ENCODE measurements around the gene MSANTD4.
A peak's percentile ranks its signal among the peaks of the same experiment; 100 is the strongest.
"Not testable (repeated sequence)": the region's sequence is repeated elsewhere in the genome, so short reads cannot be mapped to it uniquely, and the experiment has no call there.

MSANTD4 gene

DNA sequence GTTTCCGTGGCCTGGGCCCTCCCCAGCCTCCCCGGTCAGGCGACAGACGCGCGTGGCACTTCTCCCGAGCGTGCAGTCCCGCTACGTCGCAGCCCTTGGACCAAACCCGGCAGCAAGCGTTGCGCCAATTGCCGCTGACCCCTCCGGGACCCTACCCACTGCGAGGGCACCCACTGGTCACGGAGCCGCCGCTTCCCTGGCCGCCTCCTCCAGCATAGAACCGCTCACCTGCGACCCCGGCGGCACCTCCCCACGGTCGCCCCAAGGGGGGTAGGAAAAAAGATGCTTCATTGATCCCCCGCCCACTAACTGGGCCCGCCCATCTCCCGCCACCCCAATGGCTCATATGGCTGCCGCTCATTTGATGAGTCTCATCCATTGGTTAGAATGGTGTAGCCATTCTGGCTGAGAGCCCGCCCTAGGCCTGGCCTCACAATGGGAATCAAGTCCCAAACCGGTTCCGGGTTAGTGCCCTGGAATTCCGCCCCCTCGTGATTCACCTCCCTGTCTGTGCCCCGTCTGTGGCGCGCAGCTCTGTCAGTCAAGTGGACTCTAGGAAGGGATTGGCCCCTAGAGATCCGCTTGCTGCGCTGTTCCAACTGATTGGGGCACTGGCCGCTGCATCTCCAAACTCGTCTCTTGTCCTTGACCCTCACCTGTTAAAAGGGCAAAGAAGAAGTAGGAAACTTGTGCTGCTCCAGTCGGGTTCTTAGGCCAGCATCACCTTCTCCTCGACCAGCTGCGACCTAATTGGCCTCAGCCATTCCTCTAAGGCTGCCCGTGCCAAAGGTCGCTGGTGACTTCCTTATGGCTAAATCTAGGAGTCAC is at the start of gene MSANTD4:
TSS of gene MSANTD4 (minus strand) at position 274 of the 828 bp plus-strand sequence. CDS start 11,323 bp downstream, outside the sequence.
- peak; percentile 100 for DNase-seq (ENCODE audit: low read depth)

DNA sequence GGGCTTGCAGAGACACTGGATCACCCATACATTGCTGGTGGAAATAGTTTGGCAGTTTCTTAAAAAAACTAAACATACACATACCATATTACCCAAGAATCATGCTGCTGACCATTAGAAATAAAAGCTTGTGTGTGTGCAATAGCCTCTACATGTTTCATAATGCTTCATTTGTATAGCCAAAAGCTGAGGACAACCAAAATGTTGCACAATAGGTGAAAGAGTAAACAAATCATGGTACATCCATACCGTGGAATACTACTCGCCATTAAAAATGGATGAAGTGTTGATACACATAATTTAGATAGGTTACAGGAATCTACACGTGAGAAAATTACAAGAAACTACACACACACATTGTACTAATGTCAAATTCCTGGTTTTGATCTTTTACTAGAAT is 48.6 kb upstream of the MSANTD4 start:
- DNase-seq (ENCODE audit: low read depth) = no peak

DNA sequence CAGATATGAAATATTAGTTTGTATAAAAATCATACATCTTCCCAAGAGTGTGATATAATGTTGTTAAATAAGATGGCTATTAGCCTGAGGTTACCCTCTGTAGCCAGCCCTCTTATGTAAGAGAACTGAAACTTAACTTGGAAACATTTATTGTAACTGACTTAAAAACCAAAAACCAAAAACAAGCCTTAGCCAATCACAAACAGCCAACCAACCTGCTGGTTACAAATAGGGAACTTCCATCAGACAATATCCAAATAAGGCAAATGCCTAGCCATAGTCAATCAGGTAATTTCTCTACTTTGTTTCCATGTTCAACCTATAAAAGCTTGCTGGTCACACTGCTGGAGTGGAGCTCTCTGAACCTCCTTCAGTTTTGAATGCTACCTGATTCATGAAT is 41.0 kb upstream of the MSANTD4 start:
- DNase-seq (ENCODE audit: low read depth) = no peak

DNA sequence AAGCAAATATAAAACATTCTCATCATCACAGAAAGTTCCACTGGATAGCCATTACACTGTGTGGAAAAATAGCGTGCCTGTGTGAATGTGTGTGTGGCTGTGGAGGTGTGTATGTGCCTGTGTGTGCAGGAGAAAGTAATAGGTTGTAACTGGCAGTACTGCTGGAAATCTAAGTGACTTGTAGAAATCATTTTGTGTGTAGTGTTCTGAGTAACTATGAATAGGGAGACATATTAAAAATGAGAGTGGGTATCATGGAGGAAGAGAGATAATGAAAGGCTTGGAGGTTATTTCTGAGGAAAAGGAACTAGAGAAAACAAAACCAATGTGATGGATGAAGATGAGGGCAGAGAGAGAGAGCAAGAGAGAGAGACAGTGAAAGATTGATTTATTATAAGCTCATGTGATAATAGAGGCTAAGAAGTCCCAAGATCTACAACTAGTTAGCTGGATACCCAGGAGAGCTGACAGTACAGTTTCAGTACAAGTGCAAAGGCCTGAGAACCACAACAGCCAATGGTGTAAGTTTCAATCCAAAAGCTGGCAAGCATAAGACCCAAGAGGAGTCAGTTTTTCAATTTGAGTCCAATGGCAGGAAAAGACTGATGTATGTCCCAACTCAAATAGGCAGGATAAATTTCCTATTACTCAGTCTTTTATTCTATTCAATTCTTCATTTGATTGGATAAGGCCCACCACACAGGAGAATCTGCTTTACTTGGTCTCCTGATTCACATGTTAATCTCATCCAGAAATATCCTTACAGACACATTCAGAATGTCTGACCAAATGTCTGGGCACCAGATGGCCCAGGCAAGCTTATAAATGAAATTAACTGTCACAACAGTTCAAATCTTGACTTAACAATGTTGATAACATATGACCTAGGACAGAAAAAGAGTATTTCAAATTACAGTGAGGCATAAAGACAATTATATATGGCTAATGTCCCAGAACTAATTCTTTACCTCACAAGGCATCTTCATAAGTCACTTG is 40.2 kb upstream of the MSANTD4 start:
- no peak for DNase-seq (ENCODE audit: low read depth)

DNA sequence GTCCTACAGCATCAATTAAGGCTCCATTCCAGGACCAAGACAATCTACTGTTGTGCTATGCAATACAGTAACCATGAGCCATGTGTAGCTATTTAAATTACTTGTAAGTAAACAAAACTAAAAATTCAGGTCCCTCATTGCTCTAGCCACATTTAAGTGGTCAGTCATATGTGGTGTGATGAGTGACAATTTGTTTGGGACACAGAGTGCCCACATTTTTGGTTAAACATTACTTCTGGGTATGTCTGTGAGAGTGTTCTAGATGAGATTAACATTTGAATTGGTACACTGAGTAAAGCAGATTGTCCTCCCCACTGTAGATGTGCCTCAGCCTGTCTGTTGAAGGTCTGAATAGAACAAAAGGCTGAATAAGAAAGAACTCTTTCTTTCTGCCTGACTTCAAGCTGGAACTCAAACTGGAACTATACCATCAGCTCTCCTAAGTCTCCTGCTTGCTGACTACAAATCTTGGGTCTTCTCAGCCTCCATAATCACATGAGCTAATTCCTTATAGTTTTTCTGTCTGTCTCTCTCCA is 39.3 kb upstream of the MSANTD4 start:
- no peak for DNase-seq (ENCODE audit: low read depth)

DNA sequence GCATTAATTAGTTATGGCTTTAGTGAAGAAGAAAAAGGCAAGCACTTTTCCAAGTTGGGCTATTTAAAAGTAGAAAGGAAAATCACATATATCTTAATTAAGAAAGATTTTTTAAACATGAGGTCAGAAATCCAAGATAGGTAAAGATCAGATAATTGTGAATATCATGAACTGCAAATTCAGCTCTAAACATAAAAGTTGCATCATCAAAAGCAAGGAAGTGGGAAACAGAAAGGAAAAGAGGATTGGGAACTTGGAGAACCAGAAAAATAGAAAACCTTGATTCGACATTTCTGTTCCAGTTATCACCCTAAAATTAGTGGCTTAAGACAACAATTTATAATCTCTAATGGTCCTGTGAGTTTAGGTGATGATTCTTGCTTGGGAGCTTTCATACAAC is 37.6 kb upstream of the MSANTD4 start:
- no peak for DNase-seq (ENCODE audit: low read depth)

DNA sequence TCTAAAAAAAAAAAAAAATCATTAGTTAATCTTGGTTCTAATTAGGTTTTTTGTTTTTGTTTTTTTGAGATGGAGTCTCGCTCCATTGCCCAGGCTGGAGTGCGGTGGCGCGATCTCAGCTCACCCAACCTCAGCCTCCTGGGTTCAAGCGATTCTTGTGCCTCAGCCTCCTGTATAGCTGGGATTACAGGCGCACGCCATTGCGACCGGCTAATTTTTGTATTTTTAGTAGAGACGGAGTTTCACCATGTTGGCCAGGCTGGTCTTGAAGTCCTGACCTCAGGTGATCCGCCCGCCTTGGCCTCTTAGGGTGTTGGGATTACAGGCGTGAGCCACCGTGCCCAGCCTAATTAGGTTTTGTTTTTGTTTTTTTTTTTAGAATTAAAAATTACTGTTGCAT is 36.3 kb upstream of the MSANTD4 start:
- not testable (repeated sequence) for DNase-seq (ENCODE audit: low read depth)

DNA sequence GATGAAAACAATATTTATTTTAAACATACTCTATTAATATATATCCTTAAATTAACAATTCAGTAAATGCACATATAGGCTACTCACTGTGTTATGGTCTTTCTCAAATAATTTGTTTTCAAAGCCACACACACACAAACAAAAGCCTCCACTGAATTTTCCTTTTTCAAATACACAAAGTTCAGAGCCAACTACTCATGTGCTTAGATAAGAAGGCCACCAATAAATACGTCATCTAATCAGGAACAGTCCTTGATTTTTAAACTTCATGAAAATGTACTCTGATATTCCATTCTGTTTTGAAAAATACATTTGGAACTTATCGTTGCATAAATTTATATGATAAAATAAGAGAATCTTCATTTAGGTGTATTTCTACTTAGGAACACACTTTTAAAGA is 29.1 kb upstream of the MSANTD4 start:
- DNase-seq (ENCODE audit: low read depth) = no peak

DNA sequence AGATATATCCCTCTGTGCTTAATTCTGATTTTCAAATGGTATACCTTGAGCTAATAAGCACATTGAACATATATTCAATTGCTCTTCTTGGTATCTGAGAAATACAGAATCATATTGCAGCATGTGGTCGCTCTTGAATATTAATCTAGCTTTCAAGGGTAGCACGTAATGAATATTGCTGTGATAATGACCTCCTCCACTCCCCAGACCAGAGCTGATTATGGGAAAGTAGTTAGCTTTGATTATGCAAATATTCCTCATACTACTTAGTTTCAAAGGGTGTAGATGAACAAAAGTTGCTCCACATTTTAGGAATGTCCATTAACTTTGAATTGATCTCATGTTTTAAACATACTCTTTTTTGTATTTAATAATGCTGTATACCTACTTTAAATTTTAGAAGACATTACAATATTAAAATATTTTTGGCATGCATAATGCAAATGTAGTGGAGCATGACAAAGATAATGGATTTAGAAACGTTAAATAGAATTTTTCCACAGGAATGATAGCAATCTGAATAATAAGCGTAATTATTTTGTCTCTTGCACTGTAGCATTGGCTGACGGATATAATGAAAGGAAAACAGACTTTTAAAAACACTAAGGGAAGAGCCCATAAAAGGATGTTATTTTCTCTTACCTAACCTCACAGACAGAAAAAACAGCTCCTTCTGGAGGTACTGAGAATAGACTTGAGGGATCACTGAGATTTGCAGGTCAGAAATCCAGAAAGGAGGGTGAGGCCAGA is 27.9 kb upstream of the MSANTD4 start:
- no peak for DNase-seq (ENCODE audit: low read depth)

DNA sequence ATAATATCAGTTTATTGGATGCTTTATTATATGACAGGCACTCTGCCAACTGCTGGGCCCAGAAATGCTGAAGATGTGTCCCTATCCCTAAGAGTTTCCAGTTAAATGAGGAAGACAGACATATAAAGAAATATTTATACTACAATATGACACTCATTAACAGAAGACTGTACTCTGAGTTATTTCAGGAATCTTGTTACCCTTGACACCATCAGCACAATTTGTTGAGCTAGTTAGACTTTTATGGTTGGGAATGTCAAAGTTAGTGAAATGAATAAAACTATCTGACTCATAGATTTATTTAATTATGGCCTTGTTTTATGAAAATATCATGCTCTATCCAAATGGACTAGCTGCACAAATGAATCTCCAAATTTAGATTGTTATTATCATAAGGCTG is 25.6 kb upstream of the MSANTD4 start:
- DNase-seq (ENCODE audit: low read depth) = no peak

DNA sequence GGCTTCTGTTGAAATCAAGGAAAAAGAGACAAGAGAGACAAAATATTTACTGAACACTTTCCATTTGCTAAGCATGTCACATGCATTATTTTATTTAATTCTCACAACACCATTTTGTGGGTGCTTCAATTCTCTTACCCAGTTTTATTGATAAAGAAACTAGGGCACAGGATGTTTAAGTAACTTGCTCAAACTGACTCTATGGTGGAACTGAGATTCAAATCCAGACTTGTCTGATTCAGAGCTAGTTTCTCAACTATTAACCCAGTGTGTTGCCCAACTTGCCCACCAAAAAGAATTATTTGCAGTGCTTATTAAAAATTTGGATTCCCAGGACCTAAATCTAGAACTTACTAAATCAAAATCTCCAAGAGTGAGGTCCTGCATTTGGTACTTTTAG is 21.5 kb upstream of the MSANTD4 start:
- DNase-seq (ENCODE audit: low read depth) = no peak

DNA sequence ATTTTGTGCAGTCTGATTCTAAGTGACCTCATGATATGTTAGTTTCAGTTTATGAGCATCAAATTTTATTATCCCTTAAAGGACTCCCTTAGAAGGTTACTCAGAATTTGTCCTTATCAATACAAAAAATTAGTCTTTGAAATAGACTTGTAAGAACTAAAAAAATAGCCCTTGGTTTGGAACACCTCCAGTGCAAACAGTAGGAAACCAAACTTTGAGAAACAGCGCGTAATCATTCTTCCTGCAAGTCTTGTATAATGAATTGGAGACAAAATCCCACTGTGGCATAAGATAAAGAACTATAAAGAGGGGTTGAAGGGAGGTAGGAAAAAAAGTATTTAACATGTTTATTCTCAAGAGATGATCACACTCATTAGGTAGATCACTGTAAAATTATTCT is 10.8 kb upstream of the MSANTD4 start:
- no peak for DNase-seq (ENCODE audit: low read depth)

DNA sequence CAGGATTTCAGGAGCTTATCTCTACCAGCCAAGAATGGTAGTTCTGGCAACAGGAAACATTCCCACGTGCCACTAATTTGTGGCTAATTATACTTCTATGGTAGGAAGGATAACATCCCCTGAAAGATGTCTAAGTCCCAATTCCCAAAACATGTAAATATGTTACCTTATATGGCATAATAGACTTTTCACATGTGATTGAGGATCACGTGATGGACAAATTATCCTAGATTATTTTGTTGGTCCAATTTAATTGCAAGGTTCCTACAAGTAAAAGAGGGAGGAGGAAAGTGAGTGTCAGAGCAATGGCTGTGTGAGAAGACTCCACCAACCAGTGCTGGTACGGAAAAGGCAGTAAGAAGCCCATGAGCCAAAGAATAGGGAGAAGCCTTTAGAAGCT is 9.9 kb upstream of the MSANTD4 start:
- DNase-seq (ENCODE audit: low read depth) = no peak

DNA sequence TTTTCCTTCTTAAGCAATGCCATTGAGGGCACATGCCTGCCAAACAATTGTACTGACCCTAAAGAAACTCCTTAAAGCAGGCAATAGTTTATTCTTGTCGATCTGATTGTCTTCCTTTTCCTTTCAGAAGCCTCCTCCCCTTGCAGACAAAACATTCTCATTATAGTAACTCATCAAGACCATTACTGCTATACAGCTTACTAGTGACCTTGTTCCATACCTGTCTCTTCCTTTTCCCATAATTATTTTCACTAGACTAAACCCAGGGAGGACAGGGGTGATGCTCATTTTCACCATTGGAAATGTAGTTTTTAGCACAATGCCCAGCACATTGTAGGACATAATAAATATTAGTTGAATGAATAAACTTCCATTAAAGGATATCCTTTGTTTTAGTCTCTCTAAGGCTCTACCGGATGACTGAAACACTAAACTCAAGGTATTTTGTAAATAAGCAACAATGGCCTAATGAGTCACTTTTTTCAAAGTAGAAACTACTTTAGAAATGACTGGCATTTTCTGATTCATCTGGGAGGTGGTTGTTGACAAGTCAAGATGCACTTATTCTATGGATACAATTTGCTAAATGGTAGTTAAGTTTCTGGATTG is 9.3 kb upstream of the MSANTD4 start:
- DNase-seq (ENCODE audit: low read depth) = no peak

DNA sequence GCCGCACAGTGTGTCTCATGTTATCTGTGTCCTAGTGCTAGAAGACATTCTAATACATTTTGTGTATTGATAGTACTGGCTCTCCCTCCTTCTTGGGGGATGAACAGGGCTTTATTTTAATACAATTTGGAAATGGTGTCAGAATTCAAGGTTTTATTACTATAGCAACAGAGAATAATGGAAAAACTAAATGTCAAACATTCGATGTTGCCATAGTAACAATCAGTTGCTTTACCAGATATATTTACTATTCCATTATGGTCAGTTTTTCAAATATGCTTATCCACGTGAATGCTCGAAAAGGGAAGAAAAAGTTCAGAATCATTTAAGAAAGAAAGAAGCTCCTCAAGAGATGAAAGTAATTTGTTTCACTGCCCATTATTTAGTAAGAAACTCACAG is 8.6 kb upstream of the MSANTD4 start:
- DNase-seq (ENCODE audit: low read depth) = no peak

DNA sequence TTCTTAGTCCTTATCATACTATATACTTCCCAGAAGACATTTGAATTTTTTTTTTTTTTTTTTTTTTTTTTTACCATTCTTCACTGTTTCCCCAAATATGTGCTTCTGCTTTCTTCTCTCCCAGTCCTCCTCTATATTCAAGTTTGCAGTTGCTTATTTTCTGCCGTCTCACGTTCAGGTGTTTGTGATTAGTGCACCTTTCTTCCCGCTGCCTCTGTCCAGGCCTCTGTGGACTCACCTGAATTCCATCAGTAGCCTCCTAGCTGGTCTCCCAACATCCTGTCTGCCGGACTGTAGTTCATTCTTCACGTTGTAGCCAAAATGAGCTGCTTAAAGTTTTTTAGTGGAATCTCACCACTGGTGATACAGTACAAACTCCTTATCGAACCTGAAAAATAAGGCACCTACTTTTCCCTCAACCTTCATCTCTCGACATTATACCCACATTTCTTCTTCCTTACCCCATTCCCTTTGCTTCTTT is 795 bp upstream of the MSANTD4 start:
- DNase-seq (ENCODE audit: low read depth) = no peak

DNA sequence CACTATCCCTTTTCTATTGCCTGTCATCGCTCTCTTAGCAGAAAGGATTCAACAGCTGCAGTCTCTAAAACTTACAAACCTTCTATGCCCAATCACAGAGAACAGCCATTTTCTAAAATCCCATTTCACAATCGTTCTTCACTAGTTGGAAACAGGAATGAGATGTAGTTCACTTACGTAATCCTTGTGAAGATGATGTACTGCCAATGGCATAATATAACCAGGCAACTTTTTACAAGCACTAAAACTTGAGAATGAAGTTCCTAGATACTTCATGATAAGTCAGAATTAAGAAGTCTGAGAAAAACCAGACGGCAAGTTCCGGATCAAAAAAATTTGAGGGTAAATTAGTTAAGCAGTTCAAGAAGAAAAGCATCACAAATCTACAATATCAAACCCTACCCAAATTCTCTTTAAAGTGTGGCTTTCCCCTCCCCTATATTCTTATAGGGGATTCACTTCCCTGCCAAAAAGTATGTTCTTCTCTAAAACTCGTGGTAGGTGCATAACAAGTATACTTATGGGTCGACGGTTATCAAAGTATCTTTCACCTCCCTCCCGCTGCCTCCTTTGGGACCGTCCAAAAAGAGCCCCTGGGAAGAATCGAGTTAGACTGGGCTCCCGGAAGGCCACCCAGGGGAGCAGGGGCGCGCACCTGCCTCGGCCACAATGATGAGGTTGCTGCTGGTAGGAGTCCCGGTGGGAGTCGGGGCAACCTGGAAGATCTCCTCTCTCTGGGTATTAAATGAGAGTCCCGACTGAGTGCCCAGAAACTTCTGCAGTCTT is 666 bp downstream of the MSANTD4 start:
- peak; percentile 39 for DNase-seq (ENCODE audit: low read depth)

DNA sequence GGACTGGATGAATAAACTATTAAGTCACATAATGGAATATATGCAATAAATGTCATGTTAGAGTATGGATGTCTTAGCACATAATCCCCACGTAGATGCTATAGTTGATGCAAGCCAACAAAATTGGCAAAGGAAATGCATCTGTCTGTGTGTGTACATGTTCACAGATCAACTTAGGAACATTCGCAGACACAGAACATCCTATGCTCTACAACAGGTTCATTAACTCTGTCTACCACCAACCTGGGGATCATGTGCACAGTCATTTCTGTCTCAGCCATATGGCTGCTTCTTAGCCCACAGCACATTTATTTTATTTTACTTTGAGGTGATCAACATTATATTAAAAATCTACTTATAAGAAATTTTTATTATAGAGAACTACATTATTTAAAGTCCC is 4.9 kb downstream of the MSANTD4 start:
- no peak for DNase-seq (ENCODE audit: low read depth)

DNA sequence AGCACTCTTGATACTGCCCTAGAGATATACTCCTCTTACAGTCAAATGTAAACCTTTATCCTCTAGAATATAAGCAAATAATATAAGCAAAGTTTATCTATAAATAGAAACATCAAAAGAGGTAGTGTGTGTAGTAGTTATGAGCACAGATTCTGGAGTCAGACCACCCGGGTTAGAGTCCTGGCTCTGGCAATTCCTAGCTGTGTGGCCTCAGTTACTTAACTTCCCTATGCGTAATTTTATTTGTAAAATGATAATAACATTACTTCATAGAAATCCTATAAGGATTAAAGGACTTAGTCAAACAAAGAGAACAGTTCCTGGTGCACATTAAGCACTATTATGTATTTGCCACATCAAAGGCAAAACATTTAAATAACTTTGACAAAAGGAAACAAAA is 7.0 kb downstream of the MSANTD4 start:
- no peak for DNase-seq (ENCODE audit: low read depth)

DNA sequence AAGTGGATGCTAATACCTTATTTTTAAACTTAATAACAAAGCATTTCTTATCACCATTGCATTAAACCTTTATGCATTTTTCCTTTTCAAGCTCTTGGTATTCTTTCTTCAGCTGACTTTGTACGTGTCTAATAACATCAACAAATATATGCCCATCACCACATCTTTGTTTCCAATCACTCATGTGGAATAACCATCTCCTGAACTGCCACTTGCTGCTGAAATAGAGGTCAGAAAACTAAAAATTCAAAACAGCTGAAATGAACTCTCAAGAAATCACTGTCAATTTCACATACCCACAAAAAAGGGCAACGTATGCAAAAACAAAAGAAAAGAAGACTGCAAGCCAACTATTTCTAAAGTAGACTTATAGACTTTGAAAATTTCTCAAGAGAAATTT is 7.4 kb downstream of the MSANTD4 start:
- DNase-seq (ENCODE audit: low read depth) = no peak

DNA sequence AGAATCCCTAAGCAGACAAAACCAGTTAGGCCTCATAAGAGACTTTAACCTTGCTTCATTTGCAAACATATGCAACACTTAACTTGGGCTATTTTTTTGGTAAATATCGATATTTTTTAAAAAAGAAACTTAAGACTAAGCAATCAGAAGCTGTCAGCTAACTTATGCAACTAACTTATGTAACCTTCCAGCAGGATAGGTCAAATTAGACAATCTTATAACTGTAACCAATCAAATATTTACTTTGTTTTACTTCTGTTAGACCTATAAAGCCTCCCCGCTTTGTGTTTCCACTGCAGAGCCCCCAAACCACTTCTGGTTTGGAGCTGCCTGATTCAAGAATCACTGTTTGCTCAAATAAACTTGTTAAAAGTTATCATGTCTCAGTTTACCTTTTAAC is 8.0 kb downstream of the MSANTD4 start:
- DNase-seq (ENCODE audit: low read depth) = no peak

Data from stromal cell of bone marrow (primary cell).